Bone marrow (tissue), 2 donors: ENCODE data around the gene ARMC7.

Source experiments
- DNase-seq, 2 donors: peaks; one replicate each; lab custom pipeline; 2025; lab: John Stamatoyannopoulos, UW

Gene ARMC7

DNA sequence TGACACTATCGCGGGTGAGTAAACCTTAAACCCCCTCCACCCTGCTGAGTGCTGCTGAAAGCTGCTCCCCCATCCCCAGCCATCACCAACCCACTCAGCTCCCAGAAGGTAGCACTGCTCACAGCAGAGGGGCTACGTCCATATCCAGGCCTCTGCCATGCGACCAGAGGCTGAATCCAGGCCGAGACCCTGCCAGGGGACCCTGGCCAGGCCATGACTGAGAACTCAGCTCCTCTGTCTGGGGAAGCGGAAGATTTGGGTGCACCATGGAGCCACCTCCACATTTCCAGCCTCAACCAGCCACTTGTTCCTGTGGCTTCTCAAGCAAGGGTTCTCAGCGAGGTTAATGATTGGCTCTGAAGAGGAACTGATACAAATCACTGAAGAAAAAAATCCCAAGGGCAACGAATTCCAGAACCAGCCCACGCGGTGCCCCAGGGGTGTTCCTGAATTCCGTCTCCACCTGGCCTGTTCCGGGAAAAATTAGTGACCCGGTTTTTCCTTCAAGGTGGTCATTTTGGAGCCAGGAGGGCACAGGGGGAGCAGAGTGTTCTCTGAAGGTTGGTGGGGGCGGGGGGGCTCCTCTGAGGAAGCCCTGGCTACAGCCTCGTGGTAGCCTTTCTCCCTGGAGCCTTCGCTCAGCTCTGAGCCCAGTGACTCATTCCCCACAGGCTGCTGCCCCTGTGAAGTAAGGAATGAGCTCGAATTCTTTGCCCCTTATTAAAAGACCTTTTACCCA, 31.3 kb upstream of the ARMC7 start:
- no peak for DNase-seq

DNA sequence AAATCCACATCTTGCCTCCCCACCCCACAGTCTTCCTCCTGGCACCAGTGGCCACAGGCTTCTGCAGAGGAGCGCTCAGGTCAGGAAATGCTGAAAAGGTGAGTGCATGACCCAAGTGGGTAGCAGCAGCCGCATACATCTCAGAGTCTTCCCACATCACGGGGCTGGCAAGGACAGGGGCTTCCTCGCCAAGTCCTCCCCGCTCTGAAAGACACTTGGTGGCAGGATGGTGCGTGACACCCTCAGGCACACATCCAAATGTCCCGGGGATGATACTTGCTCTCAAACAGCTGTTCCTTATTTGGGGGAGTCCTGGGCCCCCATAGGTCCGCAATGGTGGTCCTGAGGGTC, 30.8 kb upstream of the ARMC7 start:
- no peak for DNase-seq

DNA sequence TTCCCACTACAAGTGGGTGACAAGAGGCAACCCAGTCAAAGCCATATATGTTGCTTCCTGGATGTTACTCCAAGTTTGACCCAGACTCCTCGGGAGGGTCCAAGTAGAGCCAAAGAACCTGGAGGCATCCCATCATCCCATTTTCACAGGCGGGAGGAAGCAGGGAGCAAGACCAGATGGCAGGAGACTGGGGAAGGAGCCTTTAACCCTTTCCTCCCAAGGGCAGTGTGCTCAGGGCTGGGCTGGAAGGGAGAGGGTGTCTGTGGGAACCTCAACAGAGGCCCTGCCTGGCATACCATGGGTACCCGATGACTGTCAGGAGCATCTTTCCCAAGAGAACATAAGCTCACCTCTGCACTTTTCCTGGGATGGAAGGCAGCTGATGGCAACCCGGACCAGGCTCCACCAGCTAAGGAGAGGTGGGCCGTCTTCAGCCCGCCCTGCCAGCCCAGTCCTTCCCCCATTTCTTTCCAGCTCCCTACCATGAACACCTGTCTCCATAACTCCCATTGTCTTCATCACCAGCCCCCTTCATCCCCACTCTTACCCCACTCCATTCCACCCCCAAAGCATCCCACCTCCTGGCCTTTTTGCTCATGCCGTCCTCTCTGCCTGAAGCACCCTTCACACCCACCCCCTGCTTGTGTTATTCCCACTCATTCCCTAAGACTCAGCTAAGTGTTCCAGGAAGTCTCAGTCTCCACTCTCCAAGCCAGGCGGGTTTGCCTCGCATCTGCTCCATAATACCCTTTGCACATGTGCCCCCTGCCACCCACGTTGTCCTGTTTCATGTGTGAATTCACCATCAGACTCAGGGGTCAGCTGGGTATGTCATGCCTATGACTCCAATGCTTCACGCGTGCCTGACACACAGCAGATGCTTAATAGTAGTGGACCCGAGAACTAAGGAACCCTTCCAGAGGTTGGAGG, 27.9 kb upstream of the ARMC7 start:
- DNase-seq, result no peak

DNA sequence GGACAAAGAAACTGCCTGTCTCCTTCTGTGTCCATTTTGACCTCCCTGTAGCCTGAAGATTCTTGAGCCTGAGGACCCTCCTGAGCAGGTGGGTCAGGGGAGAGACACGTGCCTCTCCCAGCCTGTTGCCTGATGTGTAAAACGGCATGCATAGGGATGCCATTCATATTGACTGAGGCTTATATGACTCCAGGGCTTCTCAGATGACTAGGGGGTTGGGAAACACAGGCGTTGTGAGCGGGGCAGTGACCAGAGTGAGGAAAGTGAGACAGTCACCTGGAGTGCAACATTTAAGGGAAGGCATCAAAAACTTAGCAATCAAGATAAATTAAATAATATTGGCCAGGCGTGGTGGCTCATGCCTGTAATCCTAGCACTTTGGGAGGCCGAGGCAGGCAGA, 27.1 kb upstream of the ARMC7 start:
- no peak for DNase-seq

- DNase-seq, result no peak
Observed at GRCh38 chr17:75084039-75084660, 25.6 kb upstream of the ARMC7 start.

GRCh38 chr17:75086496-75087181, 23.1 kb upstream of the ARMC7 start:
- DNase-seq, result no peak

DNA sequence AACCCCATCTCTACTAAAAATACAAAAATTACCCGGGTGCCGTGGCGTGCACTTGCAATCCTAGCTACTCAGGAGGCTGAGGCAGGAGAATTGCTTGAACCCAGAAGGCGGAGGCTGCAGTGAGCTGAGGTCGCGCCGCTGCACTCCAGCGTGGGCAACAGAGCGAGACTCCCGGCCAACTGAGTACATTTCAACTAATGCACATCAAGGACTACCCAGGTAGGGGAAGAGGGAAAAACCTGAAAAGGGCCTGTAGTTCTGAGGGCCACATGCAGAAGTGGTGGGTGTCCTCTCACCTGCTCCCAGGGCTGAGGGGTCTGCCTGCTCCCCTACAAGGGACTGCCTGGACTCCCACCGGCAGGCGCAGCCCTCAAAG, 22.6 kb upstream of the ARMC7 start:
- DNase-seq, result no peak

DNA sequence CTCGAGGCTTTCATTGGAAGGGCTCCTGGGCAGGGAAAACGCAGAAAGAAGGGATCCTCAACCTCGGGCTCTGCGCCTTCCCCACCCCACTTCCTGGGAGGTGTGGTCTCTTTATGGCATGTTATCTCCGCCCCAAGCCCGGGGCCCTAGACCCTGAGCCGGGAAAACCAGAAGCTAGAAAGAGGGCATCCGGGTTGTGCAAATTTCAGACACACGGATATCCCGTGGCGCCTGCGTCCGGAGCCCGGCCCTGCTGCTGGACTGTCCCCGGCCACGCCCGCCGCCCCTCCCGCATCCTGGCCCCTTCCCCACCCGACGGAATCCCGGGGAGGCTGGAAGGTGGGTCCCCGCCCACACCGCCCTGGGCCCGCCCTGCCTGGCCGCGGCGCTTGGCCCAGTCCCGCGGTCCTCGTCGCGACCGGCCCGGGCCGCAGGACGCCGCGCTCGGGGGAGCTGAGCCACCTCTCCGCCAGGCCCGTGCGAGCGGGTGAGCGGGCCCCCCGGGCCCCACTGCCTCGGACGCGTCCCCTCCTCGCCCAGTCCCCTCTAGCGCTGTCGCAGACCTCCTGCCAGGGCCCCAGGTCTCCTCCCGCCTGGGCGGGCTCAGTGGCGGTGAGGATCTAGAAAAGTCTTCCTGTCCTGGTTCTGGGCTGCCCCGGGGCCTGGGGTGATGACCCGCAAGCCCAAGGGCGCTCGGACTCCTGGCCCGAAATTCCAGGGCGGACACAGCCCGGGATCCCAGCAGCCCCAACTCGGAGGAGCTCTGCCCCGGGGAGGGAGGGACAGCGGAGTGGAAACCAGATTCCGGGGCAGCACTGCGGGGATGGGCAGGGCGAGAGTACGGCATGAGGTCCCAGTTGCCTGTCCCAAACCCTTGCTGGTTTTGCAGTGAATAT, 22.0 kb upstream of the ARMC7 start, which contains the start of gene SLC16A5:
Gene SLC16A5, plus strand, starts transcription at position 397 of the 896 bp plus-strand sequence. CDS start 5,683 bp downstream, outside the sequence.
- peak; percentile 57 to 60 for DNase-seq

GRCh38 chr17:75088465-75089417, 21.0 kb upstream of the ARMC7 start:
- DNase-seq, result no peak

DNA sequence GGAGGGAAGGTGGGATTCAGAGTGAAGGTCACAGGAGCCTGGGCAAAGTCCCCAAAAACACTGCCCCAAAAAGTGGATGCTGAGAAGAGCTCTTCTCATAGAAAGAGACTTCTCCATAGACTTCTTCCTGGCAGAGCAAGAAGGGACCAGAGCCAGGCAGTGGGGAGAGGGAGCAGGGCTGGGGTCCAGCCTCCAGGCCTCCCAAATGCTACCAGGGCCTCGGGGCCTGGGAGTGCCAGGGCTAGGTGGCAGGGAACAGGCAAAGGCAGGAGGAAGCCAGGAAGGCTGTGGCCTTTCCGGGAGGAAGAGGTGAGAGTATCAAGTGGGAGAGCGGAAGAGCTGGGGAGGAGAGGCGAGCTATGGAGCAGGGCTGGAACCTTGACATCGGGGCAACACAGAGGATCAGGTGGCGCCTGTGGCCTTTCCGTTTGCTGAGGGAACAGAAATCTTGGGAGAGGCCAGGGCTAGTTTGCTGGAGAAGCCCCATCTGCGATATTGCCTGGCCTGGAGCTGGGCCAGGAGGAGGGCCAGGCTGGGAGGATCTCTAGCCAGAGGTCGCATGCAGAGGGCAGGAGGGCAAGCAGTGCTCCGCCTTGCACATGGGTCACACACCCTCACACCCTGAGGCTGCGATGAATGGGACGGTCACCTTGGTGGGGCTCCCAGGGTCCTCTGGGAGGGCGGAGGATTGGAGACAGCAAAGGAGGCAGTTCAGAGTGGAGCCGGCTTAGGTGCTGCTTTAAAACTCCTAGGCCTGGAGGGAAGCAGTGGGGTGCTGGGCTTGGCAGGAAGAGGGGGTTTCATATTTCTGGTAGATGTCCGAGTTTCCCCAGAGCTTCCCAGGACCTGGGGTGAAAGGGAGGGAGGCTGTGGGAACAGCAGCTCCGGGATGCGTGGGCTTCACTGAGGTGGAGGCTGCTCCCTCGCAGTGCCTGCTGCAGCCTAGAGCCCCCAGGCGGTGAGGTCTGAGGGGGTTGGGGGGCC, 18.6 kb upstream of the ARMC7 start:
- no peak for DNase-seq

DNA sequence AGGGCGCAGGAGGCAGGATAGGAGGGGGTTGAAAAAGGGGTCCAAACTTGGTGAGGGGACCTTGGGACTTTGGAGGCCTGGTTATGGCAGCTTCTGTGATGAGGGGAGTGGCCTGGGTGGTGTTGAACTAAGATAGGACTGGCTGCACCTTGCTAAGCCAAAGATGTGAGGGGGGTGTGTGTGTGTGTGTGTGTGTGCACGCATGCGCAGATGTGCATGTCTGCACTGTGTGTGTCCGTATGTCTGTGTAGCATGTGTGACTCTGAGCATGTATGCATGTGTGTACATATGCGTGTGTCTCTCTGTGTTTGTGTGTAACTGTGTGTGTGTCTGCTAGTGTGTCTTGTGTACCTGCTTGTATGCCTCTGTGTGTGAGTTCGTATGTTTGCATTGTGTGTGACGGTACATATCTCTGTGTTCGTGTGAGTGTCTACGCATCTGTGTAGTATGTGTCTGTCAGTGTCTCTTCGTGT, 17.9 kb upstream of the ARMC7 start:
- no peak for DNase-seq

- DNase-seq, result no peak
Observed at GRCh38 chr17:75093548-75094158, 16.1 kb upstream of the ARMC7 start.

DNA sequence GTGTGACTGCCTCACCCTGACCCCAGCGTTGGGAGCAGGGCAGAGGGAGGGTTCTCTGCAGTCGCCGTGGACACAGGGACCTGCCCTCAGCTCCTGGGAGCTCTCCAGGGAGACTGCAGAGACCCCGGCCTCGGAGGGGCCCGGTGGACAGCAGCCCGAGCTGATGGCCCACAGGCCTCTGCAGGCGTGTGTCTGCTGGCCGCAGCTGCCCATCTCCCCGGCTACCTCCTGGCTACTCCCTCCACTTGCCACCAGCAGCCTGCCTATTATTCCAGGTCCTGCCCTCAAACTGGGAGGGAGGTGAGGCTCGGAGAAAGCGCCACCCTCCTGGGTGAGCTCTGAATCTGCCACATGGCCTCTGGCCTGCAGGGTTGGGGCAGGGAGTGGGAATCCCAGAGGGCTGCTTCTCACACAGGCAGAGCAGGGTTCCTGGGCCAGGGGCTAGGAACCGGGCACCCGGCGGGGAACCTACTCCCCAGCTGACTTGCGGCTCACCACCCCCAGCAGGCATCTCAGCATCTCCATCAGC, 14.8 kb upstream of the ARMC7 start:
- no peak for DNase-seq

DNA sequence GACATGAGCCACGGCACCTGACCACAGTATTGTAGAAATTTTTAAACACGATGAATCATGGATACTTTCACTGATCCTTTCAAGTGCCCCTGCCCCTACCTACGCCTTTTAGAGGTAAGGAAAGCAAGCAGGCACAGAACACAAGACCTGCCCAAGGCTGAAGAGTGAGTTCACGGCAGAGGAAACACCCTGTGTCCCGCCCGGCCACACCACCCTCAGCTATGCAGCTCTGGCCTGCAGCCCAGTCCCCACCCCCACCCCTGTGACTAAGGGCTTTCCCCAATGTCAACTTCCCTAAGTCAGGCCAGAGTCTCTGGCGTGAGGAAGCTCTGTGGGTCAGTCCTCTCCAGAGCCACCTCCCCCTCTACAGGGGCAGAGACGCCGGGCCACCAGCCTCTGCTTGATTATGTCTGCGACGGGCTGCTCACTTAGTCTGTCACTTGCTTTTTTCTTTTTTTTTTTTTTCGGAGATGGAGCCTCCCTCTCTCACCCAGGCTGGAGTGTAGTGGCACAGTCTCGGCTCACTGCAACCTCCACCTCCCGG, 13.6 kb upstream of the ARMC7 start:
- DNase-seq, result peak; percentile 72 to 79

- DNase-seq, result no peak
Observed at GRCh38 chr17:75097865-75098264, 11.9 kb upstream of the ARMC7 start.

- DNase-seq, result no peak
Observed at GRCh38 chr17:75098861-75099260, 10.9 kb upstream of the ARMC7 start.

GRCh38 chr17:75099881-75100595, 9.7 kb upstream of the ARMC7 start:
- no peak for DNase-seq
